ENCODE results near the gene BANP.

The BANP gene

DNA sequence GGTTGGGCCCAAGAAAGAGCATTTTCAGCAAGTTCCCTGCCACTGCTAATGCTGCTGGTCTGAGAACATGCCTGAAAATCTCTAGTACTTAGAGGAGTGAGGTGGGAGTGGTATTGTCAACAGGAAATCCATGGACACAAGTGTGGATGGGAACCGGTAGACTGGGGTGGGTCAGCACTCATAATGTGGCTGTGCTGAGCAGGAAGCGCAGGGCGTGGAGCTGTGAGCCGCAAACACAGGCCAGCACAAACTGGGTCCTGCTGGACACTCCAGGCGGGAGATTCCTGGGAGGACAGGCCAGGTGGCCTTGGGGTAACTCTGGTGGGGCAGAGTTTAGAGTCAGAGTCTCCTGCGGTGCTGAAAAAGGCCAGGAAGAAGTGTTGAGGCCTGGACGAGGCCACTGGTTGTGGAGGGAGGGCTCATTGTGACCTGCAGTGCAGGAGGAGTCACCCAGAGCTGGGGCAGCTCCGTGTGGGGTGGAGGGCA lies 62.6 kb downstream of the BANP start:
- H3K9me3 ChIP-seq (ENCODE audit: control insufficient read depth, low read length), result no peaks in the 10 kb centered on the region
- peak overlapping the region; percentile 54 for H3K27ac ChIP-seq (ENCODE audit: low read length, poor library complexity, severe bottlenecking)
- peak overlapping the region in 1 of 2 experiments; percentile 47 for H3K23ac ChIP-seq (ENCODE audit: low read length in 2 of 2)
- no peak overlapping the region for H2AFZ ChIP-seq (ENCODE audit: low read depth, low read length)
- H4K8ac ChIP-seq (ENCODE audit: low read length), result no peak overlapping the region
- no peaks in the 10 kb centered on the region for H3K27me3 ChIP-seq (ENCODE audit: control insufficient read depth in 1 of 2, insufficient read depth in 1 of 2, low read length in 2 of 2)
- WGBS, result 77% methylated on average over 8 of the region's 8 CpGs
- H3K4me3 ChIP-seq (ENCODE audit: insufficient read depth in 1 of 2, low read depth in 1 of 2, low read length in 2 of 2), result no peak overlapping the region
- no peak overlapping the region for H2BK120ac ChIP-seq (ENCODE audit: low read depth, low read length)
- no peak overlapping the region for H4K91ac ChIP-seq (ENCODE audit: low read length)
- H3K36me3 ChIP-seq (ENCODE audit: control insufficient read depth in 1 of 2, insufficient read depth in 2 of 2, low read depth in 1 of 2, low read length in 2 of 2), result peaks cover 22 to 50% of the 10 kb centered on the region in 2 experiments
- no peak overlapping the region for H2BK5ac ChIP-seq (ENCODE audit: low read depth, low read length, poor library complexity, severe bottlenecking)
- H2BK15ac ChIP-seq (ENCODE audit: low read depth, poor library complexity, severe bottlenecking), result no peak overlapping the region
- peak overlapping the region; percentile 11 for H3K4me2 ChIP-seq (ENCODE audit: low read length, poor library complexity, severe bottlenecking)
- DNase-seq, result no peak
- H3K9ac ChIP-seq (ENCODE audit: low read length), result no peak overlapping the region
- H3K4ac ChIP-seq (ENCODE audit: low read depth in 1 of 2, low read length in 2 of 2), result no peak overlapping the region
- peak overlapping the region; percentile 56 to 84 for H3K18ac ChIP-seq (ENCODE audit: low read depth in 1 of 2, low read length in 2 of 2)
- no peak overlapping the region for H3K14ac ChIP-seq (ENCODE audit: low read length in 2 of 2)
- peaks cover 12% of the 10 kb centered on the region for H3K79me1 ChIP-seq (replicated peaks; ENCODE audit: low read length, poor library complexity, severe bottlenecking)
- peak overlapping the region; percentile 34 for H2AK5ac ChIP-seq (ENCODE audit: low read length, severe bottlenecking)
- H2BK12ac ChIP-seq (ENCODE audit: low read length in 2 of 2), result peak overlapping the region in 1 of 2 experiments; percentile 68
- peaks cover 27% of the 10 kb centered on the region for H3K4me1 ChIP-seq (ENCODE audit: control insufficient read depth, insufficient read depth, low read depth, low read length)

DNA sequence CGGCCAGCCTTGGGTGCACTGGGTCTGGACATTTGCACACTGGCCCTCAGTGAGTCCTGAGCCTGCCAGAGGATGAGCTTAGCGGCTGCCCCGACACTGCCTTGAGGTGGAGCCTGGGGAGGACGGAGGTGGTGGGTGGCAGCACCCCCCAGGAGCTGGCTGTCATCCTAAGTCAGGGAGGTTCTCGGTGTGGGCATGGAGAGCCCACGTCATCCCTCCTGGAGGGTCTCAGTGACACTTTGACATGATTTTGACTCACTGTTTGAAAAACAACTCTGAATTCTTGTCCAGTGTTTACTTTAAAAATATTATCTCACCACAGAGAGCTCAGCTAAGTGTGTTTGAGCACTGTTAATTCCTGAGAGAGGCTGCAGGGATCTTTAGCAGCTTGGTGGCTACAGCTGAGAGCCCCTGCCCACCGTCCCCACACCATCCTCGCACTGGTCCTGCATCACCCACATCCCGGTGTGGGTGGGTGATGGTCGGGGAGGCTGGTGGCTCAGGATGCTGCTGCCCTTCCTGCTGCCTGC lies 63.1 kb downstream of the BANP start:
- no peak overlapping the region for H2BK15ac ChIP-seq (ENCODE audit: low read depth, poor library complexity, severe bottlenecking)
- H3K4me2 ChIP-seq (ENCODE audit: low read length, poor library complexity, severe bottlenecking), result no peak overlapping the region
- H3K14ac ChIP-seq (ENCODE audit: low read length in 2 of 2), result no peak overlapping the region
- H3K36me3 ChIP-seq (ENCODE audit: control insufficient read depth in 1 of 2, insufficient read depth in 2 of 2, low read depth in 1 of 2, low read length in 2 of 2), result peaks cover 18 to 54% of the 10 kb centered on the region in 2 experiments
- no peak overlapping the region for H2BK120ac ChIP-seq (ENCODE audit: low read depth, low read length)
- DNase-seq, result peak; percentile 68
- H2BK12ac ChIP-seq (ENCODE audit: low read length in 2 of 2), result peak overlapping the region in 1 of 2 experiments; percentile 68
- H3K4me1 ChIP-seq (ENCODE audit: control insufficient read depth, insufficient read depth, low read depth, low read length), result peaks cover 27% of the 10 kb centered on the region
- peak overlapping the region; percentile 12 for H4K8ac ChIP-seq (ENCODE audit: low read length)
- peak overlapping the region; percentile 54 for H3K27ac ChIP-seq (ENCODE audit: low read length, poor library complexity, severe bottlenecking)
- H2AFZ ChIP-seq (ENCODE audit: low read depth, low read length), result no peak overlapping the region
- H3K9me3 ChIP-seq (ENCODE audit: control insufficient read depth, low read length), result no peaks in the 10 kb centered on the region
- no peaks in the 10 kb centered on the region for H3K27me3 ChIP-seq (ENCODE audit: control insufficient read depth in 1 of 2, insufficient read depth in 1 of 2, low read length in 2 of 2)
- peak overlapping the region in 1 of 2 experiments; percentile 47 for H3K23ac ChIP-seq (ENCODE audit: low read length in 2 of 2)
- H3K4ac ChIP-seq (ENCODE audit: low read depth in 1 of 2, low read length in 2 of 2), result no peak overlapping the region
- peak overlapping the region in 1 of 2 experiments; percentile 84 for H3K18ac ChIP-seq (ENCODE audit: low read depth in 1 of 2, low read length in 2 of 2)
- H3K79me1 ChIP-seq (replicated peaks; ENCODE audit: low read length, poor library complexity, severe bottlenecking), result peaks cover 11% of the 10 kb centered on the region
- WGBS, result 52% methylated on average over 9 of the region's 10 CpGs
- H4K91ac ChIP-seq (ENCODE audit: low read length), result no peak overlapping the region
- no peak overlapping the region for H3K4me3 ChIP-seq (ENCODE audit: insufficient read depth in 1 of 2, low read depth in 1 of 2, low read length in 2 of 2)
- H2BK5ac ChIP-seq (ENCODE audit: low read depth, low read length, poor library complexity, severe bottlenecking), result no peak overlapping the region
- H2AK5ac ChIP-seq (ENCODE audit: low read length, severe bottlenecking), result peak overlapping the region; percentile 34
- H3K9ac ChIP-seq (ENCODE audit: low read length), result no peak overlapping the region

DNA sequence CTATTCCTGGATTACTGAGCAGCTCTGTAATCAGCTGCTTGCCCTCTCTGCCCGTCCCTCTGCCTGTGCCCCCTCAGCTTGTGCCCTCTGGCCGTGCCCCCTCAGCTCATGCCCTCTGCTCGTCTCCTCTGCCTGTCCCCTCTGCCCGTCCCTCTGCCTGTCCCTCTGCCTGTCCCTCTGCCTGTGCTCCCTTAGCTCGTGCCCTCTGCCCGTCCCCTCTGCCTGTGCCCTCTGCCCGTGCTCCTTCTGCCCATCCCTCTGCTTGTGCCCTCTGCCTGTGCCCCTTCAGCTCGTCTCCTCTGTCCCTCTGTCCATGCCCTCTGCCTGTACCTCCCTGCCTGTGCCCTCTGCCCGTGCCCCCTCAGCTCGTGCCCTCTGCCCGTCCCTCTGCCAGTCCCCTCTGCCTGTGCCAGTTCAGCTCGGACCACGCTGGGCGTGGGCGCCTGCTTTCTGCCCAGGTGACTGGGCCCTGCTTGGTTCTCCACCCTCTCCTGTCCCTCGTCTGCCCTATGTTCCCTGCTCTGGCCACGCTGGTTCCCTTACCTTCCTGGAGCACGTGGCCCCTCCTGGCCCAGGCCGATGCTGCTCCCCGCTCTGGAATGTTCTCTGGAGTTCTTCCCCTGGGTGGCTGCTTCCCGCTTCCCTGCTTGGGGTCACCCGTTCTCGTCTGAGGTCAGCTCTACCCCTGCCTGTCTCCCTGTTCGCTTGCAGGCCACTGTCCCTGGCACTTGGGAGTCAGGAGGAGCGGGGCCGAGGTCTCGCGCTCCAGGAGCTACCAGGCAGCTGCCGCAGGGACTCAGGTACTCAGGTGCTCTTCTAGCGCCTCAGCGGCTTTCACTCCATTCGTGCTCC lies 63.9 kb downstream of the BANP start:
- H3K27me3 ChIP-seq (ENCODE audit: control insufficient read depth in 1 of 2, insufficient read depth in 1 of 2, low read length in 2 of 2), result no peaks in the 10 kb centered on the region
- no peak overlapping the region for H3K27ac ChIP-seq (ENCODE audit: low read length, poor library complexity, severe bottlenecking)
- peaks cover 17 to 60% of the 10 kb centered on the region in 2 experiments for H3K36me3 ChIP-seq (ENCODE audit: control insufficient read depth in 1 of 2, insufficient read depth in 2 of 2, low read depth in 1 of 2, low read length in 2 of 2)
- peaks cover 30% of the 10 kb centered on the region for H3K4me1 ChIP-seq (ENCODE audit: control insufficient read depth, insufficient read depth, low read depth, low read length)
- H3K14ac ChIP-seq (ENCODE audit: low read length in 2 of 2), result peak overlapping the region in 1 of 2 experiments; percentile 96
- no peak overlapping the region for H2BK15ac ChIP-seq (ENCODE audit: low read depth, poor library complexity, severe bottlenecking)
- H2BK5ac ChIP-seq (ENCODE audit: low read depth, low read length, poor library complexity, severe bottlenecking), result no peak overlapping the region
- H4K91ac ChIP-seq (ENCODE audit: low read length), result peak overlapping the region; percentile 65
- H3K79me1 ChIP-seq (replicated peaks; ENCODE audit: low read length, poor library complexity, severe bottlenecking), result peaks cover 13% of the 10 kb centered on the region
- no peak overlapping the region for H3K4me3 ChIP-seq (ENCODE audit: insufficient read depth in 1 of 2, low read depth in 1 of 2, low read length in 2 of 2)
- DNase-seq, result no peak
- 93% methylated on average over 32 of the region's 32 CpGs for WGBS
- peak overlapping the region; percentile 33 to 38 for H2BK12ac ChIP-seq (ENCODE audit: low read length in 2 of 2)
- H2AK5ac ChIP-seq (ENCODE audit: low read length, severe bottlenecking), result no peak overlapping the region
- no peak overlapping the region for H3K4ac ChIP-seq (ENCODE audit: low read depth in 1 of 2, low read length in 2 of 2)
- no peak overlapping the region for H2BK120ac ChIP-seq (ENCODE audit: low read depth, low read length)
- no peak overlapping the region for H3K4me2 ChIP-seq (ENCODE audit: low read length, poor library complexity, severe bottlenecking)
- no peak overlapping the region for H3K9ac ChIP-seq (ENCODE audit: low read length)
- H4K8ac ChIP-seq (ENCODE audit: low read length), result no peak overlapping the region
- no peak overlapping the region for H2AFZ ChIP-seq (ENCODE audit: low read depth, low read length)
- H3K18ac ChIP-seq (ENCODE audit: low read depth in 1 of 2, low read length in 2 of 2), result peak overlapping the region in 1 of 2 experiments; percentile 81
- no peak overlapping the region for H3K23ac ChIP-seq (ENCODE audit: low read length in 2 of 2)
- H3K9me3 ChIP-seq (ENCODE audit: control insufficient read depth, low read length), result no peaks in the 10 kb centered on the region

DNA sequence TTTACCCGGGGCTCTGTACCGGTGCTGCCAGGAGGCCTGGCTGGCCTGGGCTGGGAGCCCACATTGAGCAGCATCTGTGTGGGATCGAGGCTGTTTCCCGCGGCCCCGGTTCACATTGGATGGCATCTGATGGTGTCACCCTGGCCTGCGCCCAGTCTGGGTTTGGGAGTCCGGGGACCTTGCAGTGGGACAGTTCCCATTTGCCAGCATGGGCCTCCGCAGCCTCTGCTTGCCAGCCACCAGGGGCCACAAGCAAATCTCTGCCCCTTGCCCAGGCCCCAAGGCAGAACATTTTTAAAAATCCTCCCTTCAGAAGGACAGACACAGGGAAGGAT lies 64.5 kb downstream of the BANP start:
- no peak overlapping the region for H2AK5ac ChIP-seq (ENCODE audit: low read length, severe bottlenecking)
- no peak overlapping the region for H3K4ac ChIP-seq (ENCODE audit: low read depth in 1 of 2, low read length in 2 of 2)
- DNase-seq, result no peak
- no peak overlapping the region for H4K91ac ChIP-seq (ENCODE audit: low read length)
- no peak overlapping the region for H2AFZ ChIP-seq (ENCODE audit: low read depth, low read length)
- H3K4me3 ChIP-seq (ENCODE audit: insufficient read depth in 1 of 2, low read depth in 1 of 2, low read length in 2 of 2), result no peak overlapping the region
- H3K36me3 ChIP-seq (ENCODE audit: control insufficient read depth in 1 of 2, insufficient read depth in 2 of 2, low read depth in 1 of 2, low read length in 2 of 2), result peaks cover 15 to 60% of the 10 kb centered on the region in 2 experiments
- WGBS, result 97% methylated on average over 9 of the region's 9 CpGs
- H2BK5ac ChIP-seq (ENCODE audit: low read depth, low read length, poor library complexity, severe bottlenecking), result no peak overlapping the region
- H3K27me3 ChIP-seq (ENCODE audit: control insufficient read depth in 1 of 2, insufficient read depth in 1 of 2, low read length in 2 of 2), result no peaks in the 10 kb centered on the region
- H3K14ac ChIP-seq (ENCODE audit: low read length in 2 of 2), result no peak overlapping the region
- H3K18ac ChIP-seq (ENCODE audit: low read depth in 1 of 2, low read length in 2 of 2), result no peak overlapping the region
- H3K27ac ChIP-seq (ENCODE audit: low read length, poor library complexity, severe bottlenecking), result no peak overlapping the region
- peaks cover 15% of the 10 kb centered on the region for H3K79me1 ChIP-seq (replicated peaks; ENCODE audit: low read length, poor library complexity, severe bottlenecking)
- no peak overlapping the region for H4K8ac ChIP-seq (ENCODE audit: low read length)
- H3K9me3 ChIP-seq (ENCODE audit: control insufficient read depth, low read length), result no peaks in the 10 kb centered on the region
- H3K4me2 ChIP-seq (ENCODE audit: low read length, poor library complexity, severe bottlenecking), result no peak overlapping the region
- H3K9ac ChIP-seq (ENCODE audit: low read length), result no peak overlapping the region
- H2BK12ac ChIP-seq (ENCODE audit: low read length in 2 of 2), result no peak overlapping the region
- no peak overlapping the region for H3K23ac ChIP-seq (ENCODE audit: low read length in 2 of 2)
- no peak overlapping the region for H2BK15ac ChIP-seq (ENCODE audit: low read depth, poor library complexity, severe bottlenecking)
- peaks cover 27% of the 10 kb centered on the region for H3K4me1 ChIP-seq (ENCODE audit: control insufficient read depth, insufficient read depth, low read depth, low read length)
- H2BK120ac ChIP-seq (ENCODE audit: low read depth, low read length), result no peak overlapping the region

All from mesenchymal stem cell (in vitro differentiated cells and primary cell).